Measurements from ENCODE around the gene POGK.
"Not testable (repeated sequence)": the region's sequence is repeated elsewhere in the genome, so short reads cannot be mapped to it uniquely, and the experiment has no call there.

The POGK gene

DNA sequence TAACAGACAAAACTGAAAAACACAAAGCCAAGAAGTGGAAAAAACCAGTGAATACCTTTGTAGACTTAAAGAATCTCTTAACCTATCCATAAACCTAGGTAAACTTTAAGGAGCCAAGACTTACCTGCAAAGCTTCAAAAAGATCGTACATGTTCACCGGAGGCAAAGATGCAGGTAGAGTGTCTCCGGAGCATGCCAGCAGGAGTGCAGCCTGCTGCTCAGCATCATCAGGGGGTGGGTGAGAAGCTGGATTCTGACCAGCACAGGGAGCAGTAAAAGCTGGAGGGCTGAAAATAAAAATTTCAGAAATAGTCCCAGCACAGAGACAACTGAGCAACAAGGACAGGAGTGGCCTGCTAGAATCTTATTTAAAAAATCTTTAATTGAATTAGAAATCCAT lies 18.7 kb downstream of the POGK start:
- no peak for DNase-seq
- ATAC-seq: no peak

DNA sequence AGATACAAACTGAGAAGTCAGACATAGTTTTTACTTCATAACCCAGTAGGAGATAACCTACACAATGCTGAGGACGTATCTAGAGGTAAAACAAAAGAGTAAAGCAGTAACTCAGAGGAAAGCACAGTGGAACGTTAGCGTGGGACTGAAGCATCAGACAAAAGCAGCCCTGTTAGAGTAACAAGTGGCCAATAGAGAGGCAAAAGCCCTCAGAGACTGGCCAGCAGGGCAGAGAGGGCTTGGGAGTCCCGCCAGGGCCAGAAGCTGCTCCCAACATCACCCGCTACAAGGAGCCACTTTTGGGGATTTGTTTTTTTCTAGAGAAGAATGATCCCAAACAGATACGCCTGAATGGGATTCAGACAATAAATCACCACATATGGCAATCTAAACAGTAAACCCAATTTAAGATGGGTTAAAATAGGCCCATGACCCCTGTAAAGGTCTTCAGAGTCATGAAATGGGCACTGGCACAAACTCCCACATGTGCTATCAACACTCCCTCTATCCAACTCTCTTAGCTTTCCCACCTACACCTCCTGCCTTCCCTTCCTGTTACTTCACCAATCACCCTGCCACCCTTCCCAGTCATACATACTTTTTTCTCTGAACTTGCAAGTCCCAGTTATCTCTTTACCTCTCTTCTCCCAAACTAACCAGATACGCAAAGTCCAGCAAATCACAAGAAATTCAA lies 19.6 kb downstream of the POGK start:
- DNase-seq: no peak
- no peak for ATAC-seq

DNA sequence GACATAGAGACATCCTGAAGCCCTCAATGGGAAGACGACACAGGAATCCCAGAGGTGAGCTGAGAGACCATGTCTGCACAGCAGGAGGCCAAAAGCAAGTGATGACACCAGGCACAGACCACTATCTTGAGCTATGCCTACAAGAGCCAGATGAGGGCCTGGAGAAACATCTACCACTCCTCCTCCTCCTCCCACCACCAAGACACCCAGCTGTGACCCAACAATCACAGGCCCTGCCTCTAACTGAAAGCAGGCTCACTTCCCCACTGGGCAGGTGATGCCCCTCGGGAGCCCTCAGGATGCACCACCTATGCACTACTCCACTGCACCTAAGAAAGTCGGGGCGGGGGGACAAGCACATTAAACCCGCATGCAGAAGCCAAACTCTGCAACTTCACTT lies 20.3 kb downstream of the POGK start:
- DNase-seq (no peak), ATAC-seq (no peak)

DNA sequence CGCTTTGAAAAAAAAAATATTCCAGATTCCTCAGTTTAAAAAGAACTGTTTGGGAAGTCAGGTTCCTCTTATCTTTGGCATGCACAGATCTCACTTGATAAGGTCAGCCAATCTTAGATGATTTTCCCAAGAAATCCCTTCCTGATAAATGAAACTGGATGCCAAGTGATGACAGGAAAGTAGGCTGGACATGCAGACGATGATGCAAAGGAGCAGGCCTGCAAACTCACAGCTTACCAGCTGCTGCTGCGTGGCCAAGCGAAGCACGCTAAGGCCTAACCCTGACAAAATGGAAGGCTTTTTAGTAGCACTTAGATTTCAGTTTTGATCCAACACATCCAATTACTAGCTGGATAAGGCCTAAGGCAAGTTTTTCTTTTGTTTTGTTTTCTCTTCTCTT lies 26.7 kb downstream of the POGK start:
- no peak for DNase-seq
- ATAC-seq: no peak

DNA sequence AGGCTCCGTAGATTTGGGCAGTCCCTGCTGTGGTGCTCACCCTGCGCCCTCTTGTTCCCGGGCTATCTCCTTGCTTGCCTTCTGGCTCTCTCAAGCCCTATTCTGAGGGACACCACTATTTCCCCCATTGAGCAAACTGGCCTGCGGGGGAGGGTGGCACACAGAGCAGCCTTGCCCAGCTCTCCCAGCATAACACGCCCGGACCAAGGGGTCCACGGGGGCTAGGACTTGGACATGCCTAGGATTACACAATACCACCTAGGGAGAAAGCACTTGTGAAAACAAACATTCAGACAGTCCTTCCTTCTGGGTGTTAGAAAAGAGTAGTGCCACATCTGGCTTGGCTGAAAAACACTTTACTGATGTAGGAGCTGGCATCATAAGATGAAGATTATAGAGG lies 29.4 kb downstream of the POGK start:
- no peak for DNase-seq
- ATAC-seq: no peak

DNA sequence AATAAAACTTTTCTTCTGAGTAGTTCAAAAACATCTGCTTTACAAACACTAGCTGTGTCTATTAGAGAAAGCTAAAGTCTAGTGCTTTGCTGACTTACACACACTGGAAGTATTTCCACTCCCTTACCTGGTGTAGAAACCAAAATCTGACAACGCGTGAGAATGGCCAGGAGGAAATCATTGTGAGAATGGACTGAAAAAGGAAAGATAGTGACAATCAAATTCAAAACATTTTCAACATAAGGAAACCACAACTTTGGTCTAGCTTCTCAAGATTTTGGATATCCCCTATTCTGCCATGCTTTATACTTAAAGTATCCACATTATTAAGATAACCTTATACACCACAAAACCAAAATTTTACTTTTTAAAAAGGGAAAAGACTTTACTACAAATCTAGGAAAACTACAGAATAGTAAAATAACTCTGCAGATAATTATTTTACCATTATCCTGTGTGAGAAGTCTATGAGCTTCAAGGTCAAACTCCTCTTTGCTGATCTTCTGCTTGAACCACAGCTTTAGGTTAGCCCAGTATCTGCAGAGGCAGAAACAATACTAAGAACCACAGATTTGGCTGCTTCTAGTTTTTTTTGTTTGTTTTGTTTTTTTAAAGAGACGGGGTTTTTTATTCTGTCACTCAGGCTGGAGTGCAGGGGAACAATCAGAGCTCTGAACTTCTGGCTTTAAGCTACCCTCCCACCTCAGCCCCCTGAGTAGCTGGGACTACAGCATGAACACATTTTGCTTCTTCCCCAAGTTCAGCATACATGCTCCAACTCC lies 30.2 kb downstream of the POGK start:
- ATAC-seq: no peak
- DNase-seq: no peak

DNA sequence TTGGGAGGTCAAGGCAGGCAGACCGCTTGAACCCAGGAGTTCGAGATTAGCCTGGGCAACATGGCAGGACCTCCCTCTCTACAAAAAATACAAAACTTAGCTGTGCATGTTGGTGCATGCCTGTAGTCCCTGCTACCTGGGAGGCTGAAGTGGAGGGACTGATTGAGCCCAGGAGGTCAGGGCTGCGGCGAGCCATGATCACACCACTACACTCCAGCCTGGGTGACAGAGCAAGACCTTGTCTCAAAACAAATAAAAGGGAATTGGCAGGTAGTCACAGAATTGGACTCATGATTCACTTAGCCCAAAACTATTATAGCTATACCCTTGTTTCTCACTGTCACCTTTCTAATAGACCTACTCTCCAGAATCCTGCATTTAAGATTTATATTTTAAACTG lies 31.3 kb downstream of the POGK start:
- no peak for ATAC-seq
- no peak for DNase-seq

DNA sequence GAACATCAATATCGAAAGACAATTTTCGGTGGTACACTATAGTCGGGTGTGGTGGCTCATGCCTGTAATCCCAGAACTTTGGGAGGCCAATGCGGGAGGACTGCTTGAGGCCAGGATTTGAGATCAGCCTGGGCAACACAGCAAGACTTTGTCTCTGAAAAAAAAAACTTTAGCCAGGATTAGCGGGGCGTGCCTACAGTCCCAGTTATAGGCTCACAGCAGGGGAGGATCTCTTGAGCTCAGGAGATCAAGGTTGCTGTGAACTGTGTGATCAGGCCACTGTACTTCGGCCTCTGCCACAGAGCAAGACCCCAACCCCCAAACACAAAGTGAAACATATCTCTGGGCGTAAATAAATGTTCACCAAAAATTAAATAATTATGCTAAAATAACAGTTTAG lies 35.2 kb downstream of the POGK start:
- ATAC-seq: no peak
- DNase-seq: no peak

DNA sequence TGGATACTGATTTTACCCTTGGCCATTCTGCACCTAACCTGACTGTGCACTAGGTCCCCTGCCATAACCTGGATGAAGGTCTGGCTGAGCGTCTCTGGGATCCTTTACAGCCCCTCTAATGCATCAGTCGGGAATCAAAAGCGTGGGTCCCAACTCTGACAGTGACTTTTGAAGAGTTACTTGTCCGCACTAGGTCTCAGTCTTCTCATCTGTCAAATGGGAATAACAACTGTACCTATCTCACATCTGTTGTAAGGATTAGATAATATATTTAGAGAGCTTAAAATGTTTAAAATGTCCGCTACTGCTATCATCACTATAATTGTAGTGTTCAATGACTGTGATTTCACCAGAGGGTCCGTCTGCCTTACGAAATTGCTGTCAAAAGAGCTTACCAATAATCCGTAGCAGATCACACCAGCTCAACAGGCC lies 36.0 kb downstream of the POGK start:
- DNase-seq (no peak), ATAC-seq (no peak)

DNA sequence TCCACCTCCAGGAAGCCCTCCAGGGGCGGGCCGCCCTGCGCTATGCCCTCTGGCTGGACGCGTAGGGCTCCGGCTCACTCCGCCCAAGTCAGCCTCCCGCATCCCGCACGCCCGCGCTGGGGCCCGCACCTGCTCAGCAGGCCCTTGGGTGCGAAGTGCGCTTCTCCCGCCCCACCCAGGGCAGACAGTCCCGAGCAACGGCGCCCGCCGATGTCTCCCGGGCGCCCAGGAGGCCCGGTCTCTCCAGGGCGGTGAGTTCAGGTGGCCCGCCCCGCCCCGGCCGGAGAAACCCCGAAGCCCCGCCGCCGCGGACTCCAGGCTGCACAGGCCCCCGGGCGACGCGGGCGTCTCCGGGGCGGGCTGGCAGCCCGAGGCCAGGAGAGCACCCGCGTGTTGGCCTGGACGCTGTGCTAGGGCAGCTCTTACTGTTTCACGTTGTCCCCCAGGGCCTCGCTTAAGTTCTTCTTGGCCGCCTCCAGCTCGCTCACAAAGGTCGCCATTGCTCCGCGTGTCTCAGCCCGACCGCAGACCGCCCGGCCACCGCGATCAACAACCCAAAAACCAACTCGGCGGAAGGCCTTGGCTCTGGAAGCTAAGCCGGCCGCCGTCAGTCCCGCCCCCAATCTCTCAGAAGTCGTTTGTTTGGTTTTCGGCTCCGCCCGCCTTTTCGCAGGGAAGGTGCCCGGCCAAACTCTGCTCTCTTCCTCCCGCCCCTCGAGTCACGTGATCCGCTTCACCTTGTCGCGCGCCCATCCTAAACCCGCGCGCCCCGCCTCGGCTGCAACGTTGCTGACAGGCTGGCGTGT lies 36.7 kb downstream of the POGK start, which contains the start of gene TADA1:
TSS of gene TADA1 (minus strand) at position 531 of the 806 bp plus-strand sequence. CDS start at position 500, 31 bp downstream.
- DNase-seq (peak; percentile 98), ATAC-seq (peak; percentile 94)

DNA sequence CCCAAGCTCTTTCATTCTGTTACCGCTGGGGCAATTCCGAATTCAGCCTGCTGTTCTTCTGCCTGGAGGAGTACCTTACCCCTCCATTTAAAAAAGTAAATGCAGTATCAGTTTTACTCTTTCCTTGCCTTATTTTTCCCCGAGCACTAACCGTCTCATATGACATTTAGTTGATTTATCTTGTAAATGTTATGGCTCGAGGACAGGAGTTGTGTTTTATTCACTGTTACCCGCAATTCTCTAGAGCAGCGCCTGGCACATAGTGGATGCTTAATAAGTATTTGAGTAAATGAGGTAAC lies 37.2 kb downstream of the POGK start:
- no peak for DNase-seq
- ATAC-seq: no peak

DNA sequence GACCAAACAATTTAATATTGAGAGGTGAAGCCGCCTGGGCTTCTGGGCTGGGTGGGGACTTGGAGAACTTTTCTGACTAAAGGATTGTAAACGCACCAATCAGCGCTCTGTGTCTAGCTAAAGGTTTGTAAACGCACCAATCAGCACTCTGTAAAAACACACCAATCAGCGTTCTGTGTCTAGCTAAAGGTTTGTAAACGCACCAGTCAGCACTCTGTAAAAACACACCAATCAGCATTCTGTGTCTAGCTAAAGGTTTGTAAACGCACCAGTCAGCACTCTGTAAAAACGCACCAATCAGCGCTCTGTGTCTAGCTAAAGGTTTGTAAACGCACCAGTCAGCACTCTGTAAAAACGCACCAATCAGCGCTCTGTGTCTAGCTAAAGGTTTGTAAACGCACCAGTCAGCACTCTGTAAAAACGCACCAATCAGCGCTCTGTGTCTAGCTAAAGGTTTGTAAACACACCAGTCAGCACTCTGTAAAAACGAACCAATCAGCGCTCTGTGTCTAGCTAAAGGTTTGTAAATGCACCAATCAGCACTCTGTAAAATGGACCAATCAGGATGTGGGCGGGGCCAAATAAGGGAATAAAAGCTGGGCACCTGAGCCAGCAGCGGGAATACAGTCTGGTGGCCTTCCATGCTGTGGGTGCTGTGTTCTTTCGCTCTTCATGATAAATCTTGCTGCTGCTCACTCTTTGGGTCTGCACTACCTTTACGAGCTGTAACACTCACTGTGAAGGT lies 39.1 kb downstream of the POGK start:
- ATAC-seq, DNase-seq: not testable (repeated sequence)

DNA sequence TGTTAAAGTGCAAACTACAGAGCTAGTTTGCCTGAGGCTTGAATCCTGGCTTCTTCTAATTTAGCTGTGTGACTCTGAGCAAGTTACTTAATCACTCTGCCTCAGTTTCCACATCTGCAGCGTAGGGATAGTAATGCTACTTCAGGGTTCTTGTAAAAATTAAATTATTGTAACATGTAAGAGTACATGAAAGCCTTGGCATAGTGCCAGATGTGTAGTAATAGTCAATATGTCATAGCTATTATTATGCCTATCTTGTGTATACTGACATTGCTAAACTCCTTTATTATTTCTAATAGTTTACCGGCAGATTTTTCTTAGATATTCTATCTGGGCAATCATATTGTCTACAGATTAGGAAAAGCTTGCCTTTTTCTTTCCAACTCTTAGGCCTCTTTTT lies 43.6 kb downstream of the POGK start:
- no peak for ATAC-seq
- no peak for DNase-seq

DNA sequence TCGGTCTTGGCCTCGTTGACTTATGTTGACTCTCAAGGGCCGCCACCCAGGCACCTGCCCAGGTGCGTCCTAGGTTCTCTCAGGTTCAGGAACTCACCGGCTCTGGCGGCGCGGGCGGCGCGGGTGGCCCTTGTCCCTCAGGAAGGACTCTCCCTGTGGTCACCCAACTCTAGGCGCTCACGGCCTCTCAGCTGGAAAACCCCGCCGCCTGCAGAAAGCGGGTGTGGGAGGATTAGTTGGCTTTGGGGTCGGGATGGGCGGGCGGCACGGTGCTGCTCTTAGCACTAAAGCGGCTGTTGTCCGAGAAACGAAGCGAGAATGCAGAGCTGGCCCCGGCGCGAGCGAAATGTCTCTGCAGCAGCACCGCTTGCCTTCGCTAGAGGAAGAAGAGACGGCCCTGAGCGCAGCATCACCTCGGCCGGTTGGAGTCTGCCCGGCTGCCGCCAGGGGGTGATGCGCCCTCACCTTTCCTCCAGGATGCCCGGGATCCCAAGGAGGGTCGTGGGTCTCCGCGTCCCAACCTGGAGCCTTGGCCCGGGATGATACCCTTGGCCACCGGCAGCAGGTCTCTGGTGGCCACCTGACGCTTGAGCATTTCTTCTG lies 44.9 kb downstream of the POGK start:
- DNase-seq: peak; percentile 48

DNA sequence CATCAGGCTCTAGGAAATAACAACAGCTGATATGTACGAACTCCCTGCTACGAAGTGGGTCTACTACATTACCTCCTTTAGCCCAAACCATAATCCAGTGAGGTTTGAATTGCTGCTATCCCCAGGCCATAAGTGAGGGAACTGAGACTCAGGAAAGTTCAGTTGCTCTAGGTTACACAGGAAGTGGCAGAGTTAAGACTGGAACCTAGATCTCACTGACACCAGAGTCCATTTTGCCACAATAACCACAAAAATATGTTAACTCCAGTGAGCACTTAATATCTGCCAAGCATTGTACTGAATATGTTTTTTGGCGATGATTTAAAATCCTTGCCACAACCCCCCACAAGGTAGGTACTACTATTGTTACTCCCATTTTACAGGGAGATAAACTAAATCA lies 45.7 kb downstream of the POGK start:
- peak; percentile 36 for ATAC-seq
- no peak for DNase-seq

More for the DNA sequence above, 44.9 kb downstream of the POGK start:
- ATAC-seq: peak; percentile 66

DNA sequence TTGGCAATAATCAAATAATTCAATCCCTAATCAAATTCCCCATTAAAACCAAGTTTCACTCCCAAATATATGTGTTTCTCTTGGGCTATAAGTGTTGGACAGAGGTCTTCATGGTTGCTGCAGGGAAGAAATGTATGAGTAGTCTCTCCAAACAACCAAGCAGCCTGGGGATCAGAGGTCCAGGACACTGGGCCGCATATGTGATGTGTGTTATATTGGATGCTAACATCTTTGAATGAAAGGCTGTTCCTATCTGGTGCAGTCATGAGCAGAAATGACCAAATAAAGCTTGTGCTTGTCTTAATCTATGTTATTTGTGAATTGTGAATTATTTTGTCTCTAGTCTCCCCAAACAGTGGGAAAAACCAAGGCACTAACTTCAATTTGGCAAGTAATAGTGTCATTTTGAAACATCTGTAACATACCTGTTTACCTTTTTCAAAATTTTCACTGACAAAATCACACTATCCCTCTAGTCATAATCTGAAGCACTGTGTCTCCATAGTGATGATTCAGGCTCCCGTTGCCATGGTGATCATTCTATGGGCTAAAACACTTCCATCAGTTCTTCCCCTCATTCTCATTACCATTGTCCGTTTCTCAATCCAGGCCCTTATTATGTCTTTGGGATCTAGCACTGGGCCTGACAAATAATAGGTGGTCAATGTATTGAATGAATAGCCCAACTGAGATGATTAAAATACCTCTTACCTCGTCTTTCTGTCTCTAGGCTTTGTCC lies 49.3 kb downstream of the POGK start:
- ATAC-seq: no peak
- no peak for DNase-seq

DNA sequence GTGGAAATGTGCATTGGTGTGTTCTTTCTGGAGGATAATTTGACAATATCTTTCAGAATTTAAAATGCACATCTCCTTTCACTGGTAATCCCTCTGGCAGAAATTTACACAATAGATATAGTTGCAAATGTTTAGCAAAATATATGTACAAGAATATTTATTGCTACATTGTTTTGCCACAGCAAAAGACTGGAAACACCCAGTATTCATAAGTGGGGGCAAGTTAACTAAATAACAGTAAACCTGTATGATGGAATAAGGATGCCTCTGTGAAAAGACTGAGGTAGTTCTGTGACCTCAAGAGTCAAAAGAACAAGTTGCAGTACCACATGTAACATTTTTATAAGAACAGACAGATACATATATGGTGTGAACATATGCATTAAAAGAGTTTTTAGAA lies 50.5 kb downstream of the POGK start:
- DNase-seq: no peak
- no peak for ATAC-seq

DNA sequence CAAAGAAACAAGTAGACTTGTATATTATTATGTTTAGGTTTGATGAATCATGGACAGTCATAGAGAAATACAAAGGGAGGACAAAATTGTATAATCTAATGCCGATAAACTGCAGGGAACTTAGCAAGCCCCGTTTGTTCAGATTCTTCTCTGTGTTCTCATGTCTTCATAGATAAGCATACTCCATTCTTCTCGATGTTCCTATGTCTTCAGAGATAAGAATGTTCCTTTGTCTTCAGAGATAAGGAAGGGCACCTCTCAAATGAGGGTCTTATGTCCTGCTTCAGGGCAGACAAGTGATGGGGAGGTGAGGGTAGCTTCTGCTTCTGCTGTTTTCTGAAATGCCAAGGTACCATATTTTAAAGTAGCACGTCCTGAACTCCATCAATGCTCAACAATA lies 56.5 kb downstream of the POGK start:
- no peak for ATAC-seq
- DNase-seq: no peak

DNA sequence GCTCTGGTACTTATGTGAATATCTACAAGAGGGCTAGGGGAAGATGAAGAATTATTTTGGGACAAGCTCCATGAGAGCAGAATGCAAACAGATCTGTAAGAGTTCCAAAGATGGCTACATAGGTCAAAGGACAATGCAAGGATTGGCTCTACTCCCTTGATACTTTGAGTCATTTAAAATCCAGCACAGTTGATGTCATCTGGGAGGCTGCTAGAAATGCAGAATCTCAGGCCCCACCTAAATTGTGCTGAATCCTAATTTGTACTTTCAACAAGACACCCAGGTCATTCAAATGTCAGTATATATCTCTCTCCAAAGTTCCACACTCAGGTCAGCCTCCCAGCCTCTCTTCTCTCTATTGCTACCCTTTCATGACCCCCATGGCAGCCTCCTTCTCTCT lies 60.5 kb downstream of the POGK start:
- ATAC-seq (no peak), DNase-seq (no peak)

DNA sequence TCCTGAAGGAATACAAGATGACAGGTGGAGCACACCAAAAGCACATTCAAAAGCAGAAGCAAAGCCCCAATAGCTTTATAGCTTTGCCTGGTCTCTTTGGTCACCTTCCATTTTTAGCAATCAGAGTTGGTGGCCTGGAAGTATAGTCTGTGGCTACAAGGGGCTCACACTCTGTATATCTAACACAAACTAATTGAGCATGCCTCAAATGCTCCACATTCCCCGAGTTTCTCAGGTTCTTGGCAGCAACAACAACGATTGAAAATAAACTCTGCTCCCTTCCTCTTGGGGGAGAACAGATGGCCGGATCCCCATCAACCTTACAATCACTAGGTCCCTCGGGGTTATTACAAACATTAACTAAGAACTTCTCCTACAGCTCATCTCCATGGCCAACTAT lies 61.7 kb downstream of the POGK start:
- DNase-seq: no peak
- no peak for ATAC-seq

DNA sequence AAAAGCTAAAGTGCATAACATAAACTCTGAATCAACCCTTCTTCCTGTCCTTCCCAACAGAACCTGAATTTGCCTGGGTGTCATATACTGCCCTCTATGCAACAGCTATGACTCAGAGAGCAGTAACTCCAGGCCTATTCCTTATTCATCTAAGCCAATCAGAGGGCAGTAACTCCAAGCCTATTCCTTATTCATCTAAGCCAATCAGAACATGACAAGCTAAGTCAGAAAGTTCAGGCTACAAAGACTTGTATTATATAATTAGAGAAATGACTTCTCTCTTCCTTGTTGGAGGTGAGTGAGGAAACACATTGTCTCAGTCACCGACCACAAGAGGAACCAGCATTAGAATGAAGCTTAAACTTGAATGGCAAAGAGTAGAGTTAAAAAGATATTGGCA lies 63.0 kb downstream of the POGK start:
- DNase-seq: no peak

More for the DNA sequence above, 63.0 kb downstream of the POGK start:
- no peak for ATAC-seq
